SK-N-MC (cell line): ENCODE measurements around the gene TGM1.

Experiments used
- EZH2 ChIP-seq: fragments of 200-600 bp; sonication (generic); IDR thresholded peaks from one replicate; pipeline ENCODE4 v1.6.1; 2017; ENCODE audit warnings: antibody characterized with exemption
- FOXP2 ChIP-seq: optimal IDR thresholded peaks from 2 replicates; pipeline ENCODE3; 2011; ENCODE audit warnings: mild to moderate bottlenecking, moderate library complexity; ENCODE audit not compliant: insufficient read depth; ENCODE audit errors: extremely low read length, control extremely low read depth
- POLR2AphosphoS5 ChIP-seq: IDR thresholded peaks from 2 replicates; pipeline ENCODE4 v1.6.1; 2012; ENCODE audit warnings: mild to moderate bottlenecking, low read depth, low read length, borderline replicate concordance

- TF ChIP-seq EZH2 (no peak), POLR2AphosphoS5 (no peak), FOXP2 (no peak)
Observed at GRCh38 chr14:24258119-24258518, 4.9 kb downstream of the TGM1 start.
